Neuron (in vitro differentiated cells): Measurements from ENCODE around the gene SLC6A9.
A peak's percentile ranks its signal among the peaks of the same experiment; 100 is the strongest.

Experiments used
- H2AFZ ChIP-seq: one replicate; pipeline ENCODE4 v1.6.1; 2013; ENCODE audit warnings: low read depth, mild to moderate bottlenecking, inconsistent platforms, low read length, moderate library complexity
- H3K27me3 ChIP-seq: one replicate; pipeline ENCODE4 v1.6.1; 2013; ENCODE audit warnings: low read length; ENCODE audit not compliant: insufficient read depth
- H3K36me3 ChIP-seq: one replicate; pipeline ENCODE4 v1.6.1; 2013; ENCODE audit warnings: low read length; ENCODE audit not compliant: insufficient read depth
- H3K4me1 ChIP-seq: one replicate; pipeline ENCODE4 v1.6.1; 2013; ENCODE audit warnings: low read length; ENCODE audit not compliant: insufficient read depth
- H3K4me3 ChIP-seq: 2 replicates; pipeline ENCODE4 v1.5.1; 2013; ENCODE audit warnings: mild to moderate bottlenecking, low read length, moderate library complexity
- H3K9me3 ChIP-seq: one replicate; pipeline ENCODE4 v1.6.1; 2013; ENCODE audit warnings: low read length

The SLC6A9 gene

DNA sequence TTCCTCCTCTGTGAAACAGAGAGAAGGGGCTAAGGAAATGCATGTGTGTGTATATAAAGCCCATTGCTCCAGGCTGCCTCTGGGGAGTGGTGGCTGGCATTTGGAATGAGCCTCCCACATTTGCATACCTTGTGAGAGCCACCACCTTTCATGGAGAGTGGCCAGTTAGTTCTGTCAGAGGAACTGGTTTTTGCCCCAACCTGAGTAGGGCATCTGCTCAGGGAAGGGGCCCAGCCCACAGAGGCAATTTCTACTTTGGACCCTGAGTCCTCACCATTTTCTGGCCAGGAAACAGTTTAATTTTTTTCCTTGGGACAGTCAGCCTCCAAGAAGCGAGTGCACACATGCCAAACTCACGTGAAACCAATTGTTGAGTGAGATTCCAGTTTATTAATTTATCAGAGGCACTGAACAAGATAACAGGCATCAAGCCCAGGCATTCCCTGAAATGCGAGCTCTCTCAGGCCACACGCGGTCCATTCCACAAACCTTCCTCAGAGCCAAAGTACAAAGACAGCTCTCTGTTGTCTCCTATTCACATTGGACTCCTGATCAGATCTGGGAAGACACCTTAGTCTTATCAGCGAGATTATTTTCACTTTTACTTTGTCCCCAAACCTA, 1.0 kb upstream of the SLC6A9 start:
- Histone ChIP-seq H3K36me3 (no peaks in the 10 kb centered on the region), H3K4me3 (no peak overlapping the region), H3K9me3 (no peaks in the 10 kb centered on the region), H2AFZ (no peak overlapping the region), H3K4me1 (peaks cover 27% of the 10 kb centered on the region), H3K27me3 (peaks cover 2% of the 10 kb centered on the region)

DNA sequence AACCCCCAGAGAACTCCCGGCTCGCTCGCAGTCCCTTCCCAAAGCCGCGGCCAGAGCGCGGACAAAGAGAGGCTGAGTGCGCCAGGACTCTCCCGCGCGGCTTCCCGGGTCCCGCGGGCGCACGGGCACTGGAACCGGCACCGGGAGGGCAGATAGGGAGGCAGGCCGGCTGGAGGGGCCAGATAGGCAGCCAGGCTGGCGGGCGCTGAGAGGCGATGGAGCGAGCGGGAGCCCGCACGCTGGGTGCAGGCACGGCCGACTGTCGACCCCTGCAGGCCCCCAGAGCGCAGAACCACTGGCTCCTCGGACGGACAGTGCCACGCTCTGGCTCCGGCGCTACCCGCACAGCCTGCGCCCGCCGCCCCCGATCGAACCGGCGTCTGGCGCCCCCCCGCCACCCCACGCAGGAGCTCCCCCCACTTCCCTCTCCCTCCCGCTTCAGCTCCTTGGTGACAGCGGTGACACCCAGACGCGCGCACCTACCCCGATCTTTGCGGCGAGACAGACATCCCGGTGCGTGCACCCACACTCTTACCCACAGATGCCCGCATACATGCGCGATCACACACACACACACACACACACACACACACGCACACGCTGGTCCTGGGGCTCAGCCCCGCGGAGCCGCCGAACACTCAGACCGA, 534 bp downstream of the SLC6A9 start:
- Histone ChIP-seq H3K4me1 (peaks cover 22% of the 10 kb centered on the region), H3K36me3 (no peaks in the 10 kb centered on the region), H3K4me3 (peak overlapping the region; percentile 71), H3K9me3 (no peaks in the 10 kb centered on the region), H3K27me3 (peaks cover 2% of the 10 kb centered on the region), H2AFZ (peak overlapping the region; percentile 55)

DNA sequence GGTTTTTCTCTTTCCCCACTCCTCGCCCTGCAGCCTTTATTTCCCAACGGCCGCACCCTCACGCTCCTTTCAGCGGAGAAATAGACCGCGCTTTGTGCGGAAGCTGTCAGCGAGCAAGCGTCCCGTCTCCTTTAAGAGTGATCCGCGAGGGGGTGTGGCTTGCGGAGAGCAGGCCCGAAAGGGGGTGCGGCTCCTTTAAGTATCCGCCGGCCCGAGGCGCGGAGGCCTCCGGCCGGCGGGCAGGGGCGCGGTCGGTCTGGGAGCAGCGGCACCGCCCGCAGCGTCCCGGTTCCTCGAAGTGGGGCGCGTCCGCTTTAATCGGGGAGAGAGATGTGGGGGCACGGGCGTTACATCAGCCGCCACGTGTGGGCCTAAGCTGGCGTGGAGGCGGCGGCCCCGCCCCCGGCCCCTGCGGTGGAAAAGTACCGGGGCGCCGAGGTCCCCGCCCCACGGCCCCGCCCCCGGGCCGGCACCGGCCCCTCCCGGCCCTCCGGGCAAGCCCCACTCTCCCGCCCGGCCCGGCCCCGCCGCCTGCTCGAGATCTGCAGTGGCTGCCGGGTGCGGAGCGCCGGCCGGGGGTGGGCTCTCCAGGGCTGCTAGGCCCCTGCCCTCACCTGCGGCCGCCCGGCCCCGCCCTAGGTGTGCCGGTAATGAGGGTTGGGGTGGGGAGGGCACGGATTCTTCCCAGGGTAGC, 1.2 kb downstream of the SLC6A9 start:
- Histone ChIP-seq H3K4me3 (peak overlapping the region; percentile 71), H3K9me3 (no peaks in the 10 kb centered on the region), H3K36me3 (no peaks in the 10 kb centered on the region), H2AFZ (peak overlapping the region; percentile 55), H3K27me3 (peaks cover 2% of the 10 kb centered on the region), H3K4me1 (peaks cover 22% of the 10 kb centered on the region)

DNA sequence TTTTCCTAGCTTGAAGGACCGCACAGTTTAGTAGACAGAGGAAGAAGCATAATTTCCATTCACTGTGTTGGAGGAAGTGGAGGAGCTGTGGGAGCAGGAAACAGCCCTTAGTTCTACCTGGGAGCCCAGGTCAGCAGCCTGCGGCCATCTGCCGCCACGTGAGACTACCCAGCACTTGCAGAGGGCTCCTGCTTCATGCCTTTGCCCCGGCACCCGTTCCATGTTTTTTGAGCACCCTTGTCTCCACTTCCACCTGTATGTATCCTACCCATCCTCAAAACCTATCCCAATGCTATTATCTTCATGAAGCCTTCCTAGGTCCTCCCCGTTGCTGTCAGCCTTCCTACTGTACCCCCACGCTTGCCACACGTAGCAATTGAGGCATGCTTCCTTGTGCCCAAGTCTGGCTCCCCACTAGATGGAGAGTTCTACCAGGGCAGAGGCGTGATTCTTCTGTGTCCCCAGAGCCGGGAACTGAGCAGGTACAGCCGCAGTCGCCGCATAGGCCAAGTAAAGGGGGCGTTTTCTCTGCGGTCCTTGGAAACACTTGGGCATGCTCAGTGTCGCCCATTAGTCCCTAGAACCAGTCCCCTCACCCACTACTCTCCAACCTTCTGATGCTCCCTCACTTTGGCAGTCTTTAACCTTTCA, 1.9 kb downstream of the SLC6A9 start:
- Histone ChIP-seq H3K4me1 (peaks cover 22% of the 10 kb centered on the region), H3K9me3 (no peaks in the 10 kb centered on the region), H3K27me3 (peaks cover 2% of the 10 kb centered on the region), H2AFZ (peak overlapping the region; percentile 55), H3K36me3 (no peaks in the 10 kb centered on the region), H3K4me3 (peak overlapping the region; percentile 71)

DNA sequence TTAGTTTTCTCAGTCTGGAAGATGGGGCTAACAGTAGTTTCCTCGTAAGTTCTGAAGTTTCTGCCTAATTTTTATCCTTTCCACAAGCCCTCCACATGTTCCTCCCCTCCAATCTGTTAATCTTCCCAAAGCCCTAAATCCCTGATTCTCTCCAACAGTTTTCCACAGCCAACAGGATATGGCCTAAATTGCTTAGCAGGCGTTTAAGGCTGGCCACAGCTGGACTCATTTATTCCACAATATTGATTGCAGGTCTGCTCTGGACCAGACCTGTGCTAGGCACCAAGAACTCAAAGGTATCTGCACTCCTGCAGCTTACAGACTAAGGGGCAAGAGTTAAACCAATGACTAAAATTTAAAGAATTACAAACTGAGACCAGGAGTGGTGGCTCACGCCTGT, 3.9 kb downstream of the SLC6A9 start:
- no peaks in the 10 kb centered on the region for H3K27me3 ChIP-seq
- no peak overlapping the region for H3K4me3 ChIP-seq
- no peaks in the 10 kb centered on the region for H3K36me3 ChIP-seq
- no peak overlapping the region for H2AFZ ChIP-seq
- H3K9me3 ChIP-seq: no peaks in the 10 kb centered on the region
- peaks cover 22% of the 10 kb centered on the region for H3K4me1 ChIP-seq

DNA sequence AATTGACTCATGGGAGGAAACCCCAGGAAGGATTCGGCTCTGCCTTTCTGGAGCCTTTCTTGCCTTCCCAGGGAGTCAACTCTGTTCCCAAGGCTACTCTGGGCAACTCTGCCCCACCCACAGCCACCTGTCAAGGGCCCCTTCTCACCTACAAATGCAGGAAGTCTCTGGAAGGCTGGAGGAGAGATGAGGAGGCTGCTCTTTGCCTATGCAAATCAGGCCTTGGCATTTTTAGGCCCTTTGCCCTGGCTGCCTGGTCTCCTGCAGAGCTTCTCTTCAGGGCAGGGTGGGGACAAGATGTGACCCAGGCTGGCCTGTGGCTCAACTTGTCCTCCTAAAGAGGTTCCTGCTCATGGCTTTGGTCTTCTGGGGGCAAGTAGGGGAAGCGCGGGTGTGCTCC, 5.4 kb downstream of the SLC6A9 start:
- H3K4me1 ChIP-seq: peaks cover 9% of the 10 kb centered on the region
- H2AFZ ChIP-seq: no peak overlapping the region
- no peaks in the 10 kb centered on the region for H3K36me3 ChIP-seq
- no peaks in the 10 kb centered on the region for H3K9me3 ChIP-seq
- no peaks in the 10 kb centered on the region for H3K27me3 ChIP-seq
- H3K4me3 ChIP-seq: no peak overlapping the region

DNA sequence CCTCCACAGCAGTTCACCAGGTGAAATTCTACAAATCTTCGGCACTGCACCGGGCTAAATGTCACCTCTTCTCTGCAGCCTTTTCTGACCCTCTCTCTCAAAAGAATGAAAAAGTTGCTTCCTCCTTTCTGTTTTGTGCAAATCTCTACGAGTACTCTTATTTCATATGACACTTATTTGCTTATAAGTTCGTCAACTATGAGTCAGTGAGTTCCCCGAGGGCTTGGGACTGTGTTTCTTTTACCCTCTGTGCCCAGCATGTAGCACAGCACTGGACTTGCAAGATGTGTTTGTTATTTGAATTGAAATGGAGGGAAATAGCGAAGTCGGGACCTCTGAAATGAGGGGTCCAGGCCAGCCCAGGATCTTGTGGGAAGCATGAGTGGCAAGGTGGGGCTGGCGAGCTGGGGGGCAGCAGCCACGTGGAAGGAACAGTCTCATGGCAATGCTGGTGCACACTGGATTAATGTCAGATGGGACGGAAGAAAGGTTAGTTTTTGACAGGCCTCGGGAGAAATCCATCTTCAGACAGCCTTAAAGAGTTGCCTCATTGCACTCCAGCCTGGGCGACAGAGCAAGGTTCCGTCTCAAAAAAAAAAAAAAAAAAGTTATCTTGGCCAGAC, 6.2 kb downstream of the SLC6A9 start:
- Histone ChIP-seq H3K27me3 (no peaks in the 10 kb centered on the region), H3K9me3 (no peaks in the 10 kb centered on the region), H2AFZ (no peak overlapping the region), H3K4me3 (no peak overlapping the region), H3K36me3 (no peaks in the 10 kb centered on the region), H3K4me1 (peaks cover 6% of the 10 kb centered on the region)

DNA sequence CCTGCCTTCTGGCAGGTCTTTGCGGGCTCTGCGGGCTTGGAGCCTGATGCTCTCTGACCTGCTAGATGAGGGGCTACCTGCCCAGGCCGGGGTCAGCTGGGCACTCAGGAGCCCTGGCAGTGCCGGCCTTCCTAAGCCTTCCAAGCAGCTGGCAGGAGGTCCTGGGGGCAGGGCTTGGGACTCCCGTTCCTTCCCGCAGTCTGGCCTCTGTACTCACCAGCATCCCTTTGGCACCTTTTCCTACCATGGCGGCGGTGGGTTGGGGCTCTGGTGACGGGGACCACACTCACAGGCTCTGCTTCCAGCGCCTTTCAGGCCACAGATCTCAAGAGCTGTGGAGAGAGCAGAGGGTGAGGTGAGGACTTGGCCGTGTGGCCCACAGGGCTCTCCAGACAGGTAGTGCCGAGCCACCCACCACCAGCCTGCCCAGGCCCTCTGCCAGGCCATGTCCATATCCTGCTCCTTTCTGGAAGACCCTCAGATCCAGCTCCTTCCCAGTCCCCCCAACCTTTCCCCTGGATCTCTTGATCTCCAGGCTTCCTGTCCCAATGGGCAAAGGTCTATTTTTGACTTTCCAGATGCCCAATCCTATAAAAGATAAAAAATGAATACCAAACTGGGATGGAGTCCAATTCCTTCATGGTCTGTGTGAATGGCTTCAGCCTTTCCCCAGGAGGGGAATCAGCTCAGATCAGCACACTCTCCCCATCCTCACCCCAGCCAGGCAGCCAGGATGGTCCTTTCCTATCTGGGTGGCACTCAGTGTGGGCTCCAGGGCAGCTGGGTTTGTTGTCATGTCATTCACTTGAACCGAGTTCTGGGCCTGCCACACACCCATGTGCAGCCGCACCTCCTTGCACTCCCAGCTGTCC, 7.0 kb downstream of the SLC6A9 start:
- H3K4me3 ChIP-seq: no peak overlapping the region
- H3K27me3 ChIP-seq: no peaks in the 10 kb centered on the region
- no peaks in the 10 kb centered on the region for H3K36me3 ChIP-seq
- H3K9me3 ChIP-seq: no peaks in the 10 kb centered on the region
- peaks cover 3% of the 10 kb centered on the region for H3K4me1 ChIP-seq
- no peak overlapping the region for H2AFZ ChIP-seq

DNA sequence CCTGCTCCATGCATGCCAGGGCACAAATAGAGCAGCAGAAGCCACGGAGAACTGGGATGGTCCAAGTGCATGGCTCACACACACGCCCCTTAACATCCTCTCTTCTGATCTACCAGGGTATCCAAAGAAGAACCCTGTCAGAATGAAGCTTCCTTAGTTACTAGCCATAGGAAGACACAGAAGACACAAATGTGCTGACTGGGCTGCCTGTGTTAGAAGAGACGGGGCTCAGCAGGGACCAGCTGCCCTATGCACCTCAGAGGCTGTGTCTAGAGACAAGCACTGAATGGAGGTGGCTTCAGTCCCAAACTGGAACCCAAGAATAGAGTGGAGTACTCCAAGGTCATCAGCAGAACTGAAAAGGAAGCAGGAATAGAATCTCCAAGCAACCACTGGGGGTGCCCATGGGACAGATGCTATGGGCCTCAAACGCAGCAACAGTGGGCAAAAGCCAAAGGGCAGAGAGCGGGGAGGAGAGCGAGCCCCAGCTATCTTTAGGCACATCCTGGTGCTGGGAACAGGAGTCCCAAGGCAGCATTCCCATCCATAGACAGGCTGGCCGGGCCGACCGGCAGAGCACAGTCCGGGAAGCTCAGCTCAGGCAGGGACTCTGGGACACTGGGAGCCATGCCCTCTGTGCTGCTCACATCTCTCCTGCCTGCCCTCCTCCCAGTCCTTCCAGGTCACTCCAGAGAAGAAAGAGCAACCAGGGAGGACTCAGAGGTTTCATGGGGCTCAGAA, 9.5 kb downstream of the SLC6A9 start:
- no peaks in the 10 kb centered on the region for H3K27me3 ChIP-seq
- no peaks in the 10 kb centered on the region for H3K9me3 ChIP-seq
- H3K36me3 ChIP-seq: no peaks in the 10 kb centered on the region
- no peak overlapping the region for H3K4me3 ChIP-seq
- no peak overlapping the region for H2AFZ ChIP-seq
- peaks cover 9% of the 10 kb centered on the region for H3K4me1 ChIP-seq

DNA sequence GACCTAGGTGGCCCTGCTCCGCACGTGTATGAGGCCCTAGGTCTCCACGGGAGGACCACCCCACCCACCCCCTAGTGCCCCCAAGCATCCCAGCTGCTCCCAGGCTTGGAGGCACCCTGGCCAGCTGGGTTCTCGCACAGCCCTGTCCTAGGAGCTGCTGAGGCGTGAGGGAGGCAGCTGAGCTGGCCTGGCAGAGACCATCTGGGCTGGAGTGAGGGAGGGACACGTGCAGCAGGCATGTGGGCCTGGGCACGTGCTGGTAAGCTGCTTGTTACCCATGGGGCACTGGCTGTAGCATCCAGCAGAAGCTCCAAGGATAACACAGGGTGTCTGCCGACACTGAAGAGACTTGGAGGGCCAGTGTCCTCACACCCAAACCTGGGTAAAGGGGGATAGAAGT, 10.1 kb downstream of the SLC6A9 start:
- H3K9me3 ChIP-seq: no peaks in the 10 kb centered on the region
- no peaks in the 10 kb centered on the region for H3K27me3 ChIP-seq
- H3K36me3 ChIP-seq: no peaks in the 10 kb centered on the region
- H2AFZ ChIP-seq: no peak overlapping the region
- peaks cover 15% of the 10 kb centered on the region for H3K4me1 ChIP-seq
- H3K4me3 ChIP-seq: no peak overlapping the region

DNA sequence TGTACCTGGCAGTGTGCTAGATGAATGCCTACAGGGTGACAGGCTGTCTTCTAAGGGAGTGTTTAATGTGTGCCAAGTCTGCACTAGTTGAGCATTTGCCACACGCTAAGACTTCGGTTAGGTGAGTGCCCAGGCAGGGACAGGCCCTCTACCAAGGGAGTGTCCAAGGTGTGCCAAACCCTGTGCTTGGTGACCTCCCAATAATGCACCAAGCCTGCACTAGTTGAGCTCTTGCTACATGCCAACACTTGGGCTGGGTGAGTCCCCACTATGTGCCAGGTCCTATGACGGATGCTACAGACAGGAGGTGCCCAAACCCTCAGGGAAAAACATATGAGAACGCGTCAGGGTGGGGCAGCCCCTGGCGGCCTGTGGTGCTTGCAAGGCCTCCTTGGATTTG, 10.8 kb downstream of the SLC6A9 start:
- Histone ChIP-seq H3K36me3 (no peaks in the 10 kb centered on the region), H3K27me3 (no peaks in the 10 kb centered on the region), H2AFZ (no peak overlapping the region), H3K9me3 (no peaks in the 10 kb centered on the region), H3K4me1 (peaks cover 22% of the 10 kb centered on the region), H3K4me3 (no peak overlapping the region)

DNA sequence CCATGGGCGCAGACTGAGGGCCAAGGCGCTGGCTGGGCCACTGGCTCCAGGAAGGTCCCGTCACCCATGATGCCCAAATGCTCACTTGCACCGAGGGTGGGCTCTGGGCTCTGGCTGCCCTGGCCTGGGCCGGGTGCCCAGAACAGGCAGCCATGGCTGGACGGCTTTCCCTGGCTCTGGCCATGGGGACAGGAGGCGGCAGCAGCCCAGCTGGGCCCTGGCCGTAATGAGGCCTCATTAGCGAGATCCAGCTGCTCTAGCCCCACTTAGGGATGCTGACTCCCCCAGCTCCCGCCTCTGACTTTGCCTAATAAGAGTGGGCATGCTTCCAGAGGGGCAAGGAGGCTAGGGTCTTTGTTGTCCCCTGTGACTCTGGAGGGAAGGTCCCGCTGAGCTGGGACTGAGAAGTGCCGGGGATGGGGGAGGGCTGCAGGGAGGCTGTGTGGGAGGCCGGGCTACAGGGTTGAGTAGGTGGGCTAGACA, 11.8 kb downstream of the SLC6A9 start:
- H3K9me3 ChIP-seq: no peaks in the 10 kb centered on the region
- H3K27me3 ChIP-seq: no peaks in the 10 kb centered on the region
- peaks cover 27% of the 10 kb centered on the region for H3K4me1 ChIP-seq
- no peak overlapping the region for H2AFZ ChIP-seq
- no peak overlapping the region for H3K4me3 ChIP-seq
- no peaks in the 10 kb centered on the region for H3K36me3 ChIP-seq
